Ramos (cell line): ENCODE data around the gene HNRNPU.

Experiments
- in situ Hi-C: fragments of 300-500 bp; cut with MboI; formaldehyde crosslinking; loops from one replicate; pipeline ENCODE4 v1.14.3; 2022; ENCODE audit warnings: low sequenced_read_pairs; ENCODE audit not compliant: unreplicated experiment

HNRNPU gene

DNA sequence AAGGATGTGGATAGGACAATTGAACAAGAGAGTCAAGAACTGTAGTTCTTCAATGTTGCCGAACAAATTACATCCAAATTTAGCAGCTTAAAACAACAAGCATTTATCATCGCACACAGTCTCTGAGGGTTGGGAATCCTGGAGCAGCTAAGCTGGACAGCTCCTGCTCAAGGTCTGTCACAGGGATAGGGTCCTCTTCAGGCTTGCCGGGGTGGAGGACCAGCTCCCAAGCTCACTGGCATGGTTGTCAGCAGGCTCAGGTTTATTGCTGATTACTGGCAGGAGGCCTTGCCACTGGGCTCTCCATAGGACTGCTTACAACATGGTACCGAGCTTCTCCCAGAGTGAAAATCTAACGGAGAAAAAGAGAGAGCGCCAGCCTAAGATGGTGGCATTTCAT, 51.0 kb downstream of the HNRNPU start:
- in situ Hi-C loops, result no loop called here

- in situ Hi-C loops, result no loop called here
Observed at GRCh38 chr1:244810221-244810620, 54.1 kb downstream of the HNRNPU start.

GRCh38 chr1:244807138-244807537, 57.2 kb downstream of the HNRNPU start:
- in situ Hi-C loops, result no loop called here

GRCh38 chr1:244804841-244805240, 59.5 kb downstream of the HNRNPU start:
- in situ Hi-C loops, result no loop called here

GRCh38 chr1:244802556-244803239, 61.6 kb downstream of the HNRNPU start:
- in situ Hi-C loops, result no loop called here

GRCh38 chr1:244802041-244802440, 62.3 kb downstream of the HNRNPU start:
- in situ Hi-C loops, result no loop called here

- in situ Hi-C loops, result no loop called here
Observed at GRCh38 chr1:244801246-244801645, 63.1 kb downstream of the HNRNPU start.

- in situ Hi-C loops, result no loop called here
Observed at GRCh38 chr1:244800821-244801220, 63.5 kb downstream of the HNRNPU start.
